ENCODE results near the gene UHRF1. TPM values are rescaled to one million over a fixed set of nuclear protein-coding genes. Genes with fewer than 3 reads are reported as not detected.

The UHRF1 gene
- total and polyA plus RNA-seq, 3 experiments from 2014 or later = 0.35 to 218 (median 212) TPM

GRCh38 chr19:4911314-4911713, 2.0 kb downstream of the UHRF1 start:
- Histone ChIP-seq H3K27ac (ENCODE audit: low read depth, low read length) (peak overlapping the region; percentile 10), H3K9me3 (ENCODE audit: low read length) (no peaks in the 10 kb centered on the region), H3K4me1 (ENCODE audit: insufficient read depth, low read length) (peaks cover 68% of the 10 kb centered on the region), H3K4me3 (ENCODE audit: low read length) (peak overlapping the region; percentile 73), H3K36me3 (ENCODE audit: insufficient read depth, low read length) (no peaks in the 10 kb centered on the region), H3K27me3 (ENCODE audit: insufficient read depth, low read length, poor library complexity, severe bottlenecking) (no peaks in the 10 kb centered on the region)
- no peak for DNase-seq
- H3K36me3 Mint-ChIP-seq = peaks cover 6 to 51% (median 8%) of the 10 kb centered on the region in 3 donors
- CTCF ChIA-PET = interaction anchor here (0.6 to 8.3 kb wide), 19 partner anchors 9 to 854 kb away, joined by 3 to 124 read pairs (median 6); partner anchors contain the start of genes ARRDC5, FEM1A, KDM4B and PLIN3
- H3K4me3 Mint-ChIP-seq = peak overlapping the region; percentile 88 to 100 (median 99)
- H3K9me3 Mint-ChIP-seq = no peaks in the 10 kb centered on the region
- peak overlapping the region; percentile 87 to 96 (median 94) for H3K27ac Mint-ChIP-seq
- peaks cover 0 to 4% of the 10 kb centered on the region in 2 donors for H3K27me3 Mint-ChIP-seq
- POLR2A ChIA-PET = interaction anchor here (0.6 to 8.8 kb wide), 3 partner anchors 24 to 59 kb away, joined by 4 to 128 read pairs (median 5); partner anchors contain the start of gene KDM4B
- peaks cover 54 to 73% (median 55%) of the 10 kb centered on the region in 3 donors for H3K4me1 Mint-ChIP-seq

- Mint-ChIP-seq H3K27ac (peak overlapping the region; percentile 87 to 96 (median 94)), H3K36me3 (peaks cover 6 to 51% (median 6%) of the 10 kb centered on the region in 3 donors), H3K27me3 (peaks cover 0 to 4% of the 10 kb centered on the region in 2 donors), H3K4me1 (peaks cover 54 to 72% (median 55%) of the 10 kb centered on the region in 3 donors), H3K4me3 (peak overlapping the region; percentile 88 to 100 (median 99)), H3K9me3 (no peaks in the 10 kb centered on the region)
- Histone ChIP-seq H3K27me3 (ENCODE audit: insufficient read depth, low read length, poor library complexity, severe bottlenecking) (no peaks in the 10 kb centered on the region), H3K4me1 (ENCODE audit: insufficient read depth, low read length) (peaks cover 69% of the 10 kb centered on the region), H3K36me3 (ENCODE audit: insufficient read depth, low read length) (no peaks in the 10 kb centered on the region), H3K9me3 (ENCODE audit: low read length) (no peaks in the 10 kb centered on the region), H3K4me3 (ENCODE audit: low read length) (peak overlapping the region; percentile 73), H3K27ac (ENCODE audit: low read depth, low read length) (peak overlapping the region; percentile 10)
- CTCF ChIA-PET = interaction anchor here (1.0 to 8.3 kb wide), 17 partner anchors 9 to 121 kb away, joined by 3 to 124 read pairs (median 6); partner anchors contain the start of genes ARRDC5, FEM1A, KDM4B and PLIN3
- POLR2A ChIA-PET = interaction anchor here (0.5 to 8.8 kb wide), 5 partner anchors 29 to 121 kb away, joined by 4 to 128 read pairs (median 5); partner anchors contain the start of genes FEM1A and KDM4B
- peak; percentile 51 to 78 (median 65) for DNase-seq
Measured at GRCh38 chr19:4911786-4912672, 2.7 kb downstream of the UHRF1 start.

GRCh38 chr19:4913996-4914735, 4.9 kb downstream of the UHRF1 start:
- no peaks in the 10 kb centered on the region for H3K36me3 ChIP-seq (ENCODE audit: insufficient read depth, low read length)
- ChIA-PET POLR2A (interaction anchor here (0.6 to 8.8 kb wide), 6 partner anchors 41 to 190 kb away, joined by 3 to 128 read pairs (median 4); partner anchors contain the start of genes DPP9, KDM4B and PLIN3), CTCF (interaction anchor here (0.9 to 8.3 kb wide), 8 partner anchors 45 to 123 kb away, joined by 3 to 124 read pairs (median 26); partner anchors contain the start of genes FEM1A, KDM4B and PLIN3)
- Mint-ChIP-seq H3K4me1 (peaks cover 45 to 55% (median 47%) of the 10 kb centered on the region in 3 donors), H3K27ac (peak overlapping the region; percentile 95 to 100 (median 98)), H3K9me3 (no peaks in the 10 kb centered on the region), H3K4me3 (peak overlapping the region; percentile 97 to 100 (median 99)), H3K36me3 (peaks cover 6 to 45% (median 6%) of the 10 kb centered on the region in 3 donors), H3K27me3 (peaks cover 0 to 2% of the 10 kb centered on the region in 2 donors)
- H3K4me1 ChIP-seq (ENCODE audit: insufficient read depth, low read length) = peaks cover 58% of the 10 kb centered on the region
- H3K4me3 ChIP-seq (ENCODE audit: low read length) = peak overlapping the region; percentile 97
- peak; percentile 21 to 78 (median 50) for DNase-seq
- H3K27me3 ChIP-seq (ENCODE audit: insufficient read depth, low read length, poor library complexity, severe bottlenecking) = no peaks in the 10 kb centered on the region
- H3K27ac ChIP-seq (ENCODE audit: low read depth, low read length) = peak overlapping the region; percentile 81
- no peaks in the 10 kb centered on the region for H3K9me3 ChIP-seq (ENCODE audit: low read length)

GRCh38 chr19:4914736-4915501, 5.6 kb downstream of the UHRF1 start:
- H3K4me1 Mint-ChIP-seq = peaks cover 45 to 55% (median 47%) of the 10 kb centered on the region in 3 donors
- H3K9me3 ChIP-seq (ENCODE audit: low read length) = no peaks in the 10 kb centered on the region
- H3K9me3 Mint-ChIP-seq = no peaks in the 10 kb centered on the region
- peaks cover 57% of the 10 kb centered on the region for H3K4me1 ChIP-seq (ENCODE audit: insufficient read depth, low read length)
- ChIA-PET CTCF (interaction anchor here (0.9 to 8.3 kb wide), 5 partner anchors 46 to 113 kb away, joined by 3 to 124 read pairs (median 52); partner anchors contain the start of genes KDM4B and PLIN3), POLR2A (interaction anchor here (1.2 to 8.8 kb wide), 2 partner anchors 48 to 55 kb away, joined by 9 to 128 read pairs; partner anchors contain the start of genes KDM4B and PLIN3)
- peak; percentile 62 to 90 (median 76) for DNase-seq
- H3K36me3 Mint-ChIP-seq = peaks cover 6 to 45% (median 6%) of the 10 kb centered on the region in 3 donors
- peak overlapping the region; percentile 95 to 100 (median 98) for H3K27ac Mint-ChIP-seq
- peak overlapping the region; percentile 97 for H3K4me3 ChIP-seq (ENCODE audit: low read length)
- H3K36me3 ChIP-seq (ENCODE audit: insufficient read depth, low read length) = no peaks in the 10 kb centered on the region
- peak overlapping the region; percentile 97 to 100 (median 99) for H3K4me3 Mint-ChIP-seq
- peak overlapping the region; percentile 81 for H3K27ac ChIP-seq (ENCODE audit: low read depth, low read length)
- H3K27me3 ChIP-seq (ENCODE audit: insufficient read depth, low read length, poor library complexity, severe bottlenecking) = no peaks in the 10 kb centered on the region
- peaks cover 0 to 2% of the 10 kb centered on the region in 2 donors for H3K27me3 Mint-ChIP-seq

GRCh38 chr19:4916292-4917082, 7.2 kb downstream of the UHRF1 start:
- peaks cover 44% of the 10 kb centered on the region for H3K4me1 ChIP-seq (ENCODE audit: insufficient read depth, low read length)
- H3K36me3 ChIP-seq (ENCODE audit: insufficient read depth, low read length) = no peaks in the 10 kb centered on the region
- peak overlapping the region; percentile 97 to 100 (median 99) for H3K4me3 Mint-ChIP-seq
- H3K27me3 ChIP-seq (ENCODE audit: insufficient read depth, low read length, poor library complexity, severe bottlenecking) = no peaks in the 10 kb centered on the region
- no peaks in the 10 kb centered on the region for H3K9me3 Mint-ChIP-seq
- DNase-seq = peak; percentile 42 to 71 (median 47)
- CTCF ChIA-PET = interaction anchor here (0.6 to 8.3 kb wide), 7 partner anchors 13 to 125 kb away, joined by 3 to 124 read pairs (median 6); partner anchors contain the start of genes FEM1A, KDM4B and PLIN3
- POLR2A ChIA-PET = interaction anchor here (0.5 to 8.8 kb wide), 22 partner anchors 8 to 1881 kb away, joined by 3 to 128 read pairs (median 3); partner anchors contain the start of genes DPP9, FEM1A, KDM4B and NDUFA11
- H3K4me3 ChIP-seq (ENCODE audit: low read length) = peak overlapping the region; percentile 97
- H3K27ac ChIP-seq (ENCODE audit: low read depth, low read length) = peak overlapping the region; percentile 81
- H3K4me1 Mint-ChIP-seq = peaks cover 32 to 43% (median 35%) of the 10 kb centered on the region in 3 donors
- H3K27me3 Mint-ChIP-seq = peaks cover 0 to 2% of the 10 kb centered on the region in 2 donors
- peaks cover 6 to 45% (median 6%) of the 10 kb centered on the region in 3 donors for H3K36me3 Mint-ChIP-seq
- peak overlapping the region; percentile 95 to 100 (median 98) for H3K27ac Mint-ChIP-seq
- H3K9me3 ChIP-seq (ENCODE audit: low read length) = no peaks in the 10 kb centered on the region

- H3K36me3 Mint-ChIP-seq = no peaks in the 10 kb centered on the region
- H3K4me3 Mint-ChIP-seq = no peak overlapping the region
- CTCF ChIA-PET = no interaction called here
- DNase-seq = no peak
- H3K9me3 ChIP-seq (ENCODE audit: low read length) = no peaks in the 10 kb centered on the region
- H3K27ac ChIP-seq (ENCODE audit: low read depth, low read length) = no peak overlapping the region
- H3K4me3 ChIP-seq (ENCODE audit: low read length) = no peak overlapping the region
- H3K27me3 ChIP-seq (ENCODE audit: insufficient read depth, low read length, poor library complexity, severe bottlenecking) = no peaks in the 10 kb centered on the region
- no peaks in the 10 kb centered on the region for H3K9me3 Mint-ChIP-seq
- no peaks in the 10 kb centered on the region for H3K36me3 ChIP-seq (ENCODE audit: insufficient read depth, low read length)
- POLR2A ChIA-PET = interaction anchor here (0.6 kb wide), 1 partner anchor 680 kb away, joined by 5 read pairs; no protein-coding TSS in a partner anchor
- no peaks in the 10 kb centered on the region for H3K27me3 Mint-ChIP-seq
- no peak overlapping the region for H3K27ac Mint-ChIP-seq
- H3K4me1 ChIP-seq (ENCODE audit: insufficient read depth, low read length) = no peaks in the 10 kb centered on the region
- H3K4me1 Mint-ChIP-seq = no peaks in the 10 kb centered on the region
Measured at GRCh38 chr19:4922530-4923275, 13.4 kb downstream of the UHRF1 start.

Measured in CD8-positive, alpha-beta memory T cell (primary cell).